IPS-18c (cell line): ENCODE measurements around the gene CGRRF1.
A peak's percentile ranks its signal among the peaks of the same experiment; 100 is the strongest.

ENCODE experiments used
- H3K4me3 ChIP-seq: 2 replicates; pipeline ENCODE4 v1.7.0; 2013; ENCODE audit warnings: low read depth, mild to moderate bottlenecking, low read length, moderate library complexity; ENCODE audit not compliant: insufficient read depth
- H3K9me3 ChIP-seq: one replicate; pipeline ENCODE4 v1.6.1; 2013; ENCODE audit warnings: mild to moderate bottlenecking, low read length, moderate library complexity; ENCODE audit not compliant: control insufficient read depth, insufficient read depth

The CGRRF1 gene

DNA sequence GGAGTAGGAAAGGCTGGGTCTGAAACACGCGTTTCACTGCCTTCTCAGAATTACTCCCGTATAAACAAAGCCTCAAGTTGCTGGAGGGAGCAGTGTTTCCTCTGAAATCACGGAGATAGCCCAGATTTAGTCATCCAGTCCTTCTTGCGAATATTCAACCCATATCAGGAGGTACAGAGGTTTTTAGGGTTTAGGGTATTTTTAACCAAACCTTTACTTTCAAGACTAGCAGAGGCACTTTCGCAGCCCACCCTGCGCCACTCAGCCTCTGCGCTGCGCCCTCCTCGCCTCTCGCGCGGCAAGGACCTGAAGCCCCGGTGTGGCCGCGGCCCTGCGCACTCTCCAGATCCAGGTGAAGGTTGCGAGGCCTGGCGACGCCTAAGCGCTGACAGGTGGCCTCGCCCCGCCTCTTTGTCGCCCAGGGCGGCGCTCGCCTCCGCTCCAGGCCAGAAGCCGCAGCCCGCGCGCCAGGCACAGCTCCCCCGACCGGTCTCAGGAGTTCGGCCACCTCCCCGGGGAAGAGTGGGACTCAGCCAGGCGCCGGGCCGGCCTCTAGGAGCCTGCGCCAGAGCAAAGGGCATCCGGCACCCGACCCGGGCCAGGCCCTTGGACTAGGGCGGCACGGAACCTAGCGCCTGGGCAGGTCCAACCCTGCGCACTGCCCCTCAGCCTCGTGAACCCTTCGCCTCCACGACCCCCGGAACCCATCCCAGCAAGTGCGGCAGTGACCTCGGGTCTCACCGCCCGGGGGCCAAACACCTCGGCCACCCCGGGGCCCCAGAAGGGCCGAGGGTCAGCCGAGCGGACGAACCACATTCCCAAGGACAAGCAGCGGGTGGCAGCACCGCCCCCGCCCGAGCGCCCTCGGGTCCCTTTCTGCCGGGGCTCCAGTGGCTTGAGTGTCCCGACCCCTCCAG lies 55.4 kb downstream of the CGRRF1 start:
- H3K9me3 ChIP-seq, result no peaks in the 10 kb centered on the region
- peak overlapping the region; percentile 73 for H3K4me3 ChIP-seq

DNA sequence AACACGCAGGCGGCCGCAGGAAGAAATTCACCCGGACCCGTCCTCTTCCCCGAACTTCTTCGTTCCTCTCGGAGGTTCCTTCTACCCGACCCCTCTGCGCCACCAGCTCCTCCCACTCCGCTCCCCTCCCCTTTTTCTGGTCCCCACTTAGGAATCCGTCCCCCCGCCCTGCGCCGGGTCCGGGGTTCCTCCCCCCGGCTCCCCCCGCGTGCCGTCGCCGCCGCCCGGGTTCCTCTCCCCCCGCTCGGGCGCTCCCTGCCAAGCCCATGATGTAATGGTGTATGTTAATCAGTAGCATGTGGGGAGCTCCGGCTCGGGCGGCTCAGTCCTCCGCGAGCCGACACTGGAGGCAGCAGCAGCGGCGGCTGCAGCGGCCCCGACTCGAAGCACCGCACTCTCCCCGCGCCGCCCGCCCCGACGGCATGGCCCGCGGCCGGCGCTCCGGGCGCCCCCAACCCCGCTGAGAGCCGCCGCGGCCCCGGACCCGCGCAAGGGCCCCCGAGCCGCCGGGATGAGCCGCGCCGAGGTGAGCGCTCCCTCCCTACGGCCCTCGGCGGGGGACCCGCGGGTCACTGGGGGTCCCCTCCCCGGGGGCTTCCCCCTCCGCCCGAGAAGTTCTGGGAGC lies 56.2 kb downstream of the CGRRF1 start:
- no peaks in the 10 kb centered on the region for H3K9me3 ChIP-seq
- peak overlapping the region; percentile 73 for H3K4me3 ChIP-seq

DNA sequence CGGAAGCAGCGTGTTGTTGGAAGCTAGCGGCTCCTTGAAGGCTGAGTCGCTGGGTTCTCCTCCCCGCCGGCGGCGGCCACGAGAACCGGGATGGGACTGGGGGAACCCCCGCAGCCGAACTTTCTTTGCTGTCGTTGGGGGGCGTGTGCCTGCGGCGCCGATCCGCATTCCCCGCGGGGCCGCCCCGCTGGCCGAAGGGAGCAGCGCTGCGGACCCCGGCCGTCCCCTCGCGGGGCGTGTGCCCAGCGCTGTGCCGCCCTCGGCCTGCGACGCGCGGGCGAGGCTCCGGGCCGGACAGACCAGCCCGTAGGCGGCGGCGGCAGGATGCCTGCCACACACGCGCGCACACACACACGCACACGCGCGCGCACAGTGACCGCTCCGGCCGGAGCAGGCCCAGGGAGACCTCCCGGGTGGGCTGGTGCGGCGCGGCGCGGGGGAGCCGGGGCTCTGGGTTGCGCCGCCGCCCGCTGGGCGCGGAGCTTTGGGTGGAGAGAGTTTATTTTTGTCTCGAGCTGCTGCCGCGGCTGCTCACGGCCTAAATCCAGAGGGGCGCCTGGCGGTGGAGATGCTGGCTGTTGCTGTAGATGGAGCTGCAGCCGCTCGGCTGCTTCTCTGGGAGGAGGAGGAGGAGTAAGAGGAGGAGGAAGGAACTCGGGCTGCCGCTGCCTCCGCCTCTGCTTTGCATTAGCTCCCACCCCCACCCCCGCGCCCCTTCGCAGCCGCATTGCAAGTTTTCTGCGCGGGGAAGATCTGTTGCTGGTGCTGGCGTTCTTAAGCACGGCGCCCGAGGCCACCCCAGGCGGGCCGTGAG lies 56.9 kb downstream of the CGRRF1 start, which contains the start of gene SAMD4A:
Gene SAMD4A (plus strand): TSS at position 719 of the 814 bp plus-strand sequence. CDS start 789 bp downstream, outside the sequence.
- Histone ChIP-seq H3K9me3 (no peaks in the 10 kb centered on the region), H3K4me3 (peak within 1 kb of the TSS; percentile 73)

DNA sequence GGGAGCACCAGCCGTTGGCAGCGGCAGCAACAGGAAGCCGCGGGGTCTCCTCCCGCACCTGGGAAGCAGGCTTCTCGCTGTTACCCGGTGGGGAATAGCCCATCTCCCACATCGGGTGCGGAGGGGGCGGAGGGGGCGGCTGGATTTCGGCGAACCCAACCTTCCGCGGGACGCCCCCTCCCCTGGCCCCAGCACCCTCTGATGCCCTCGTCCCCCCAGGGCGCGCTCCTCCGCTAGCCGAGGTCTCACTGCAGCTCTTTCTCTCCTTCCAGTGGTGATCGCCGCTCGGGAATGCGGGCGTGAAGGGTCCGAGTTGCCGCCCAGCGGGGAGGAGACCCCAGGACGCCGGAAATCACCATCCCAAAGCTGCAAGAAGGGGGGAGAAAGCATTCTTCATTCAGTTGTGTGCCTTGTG lies 57.5 kb downstream of the CGRRF1 start:
- no peaks in the 10 kb centered on the region for H3K9me3 ChIP-seq
- peak overlapping the region; percentile 73 for H3K4me3 ChIP-seq

DNA sequence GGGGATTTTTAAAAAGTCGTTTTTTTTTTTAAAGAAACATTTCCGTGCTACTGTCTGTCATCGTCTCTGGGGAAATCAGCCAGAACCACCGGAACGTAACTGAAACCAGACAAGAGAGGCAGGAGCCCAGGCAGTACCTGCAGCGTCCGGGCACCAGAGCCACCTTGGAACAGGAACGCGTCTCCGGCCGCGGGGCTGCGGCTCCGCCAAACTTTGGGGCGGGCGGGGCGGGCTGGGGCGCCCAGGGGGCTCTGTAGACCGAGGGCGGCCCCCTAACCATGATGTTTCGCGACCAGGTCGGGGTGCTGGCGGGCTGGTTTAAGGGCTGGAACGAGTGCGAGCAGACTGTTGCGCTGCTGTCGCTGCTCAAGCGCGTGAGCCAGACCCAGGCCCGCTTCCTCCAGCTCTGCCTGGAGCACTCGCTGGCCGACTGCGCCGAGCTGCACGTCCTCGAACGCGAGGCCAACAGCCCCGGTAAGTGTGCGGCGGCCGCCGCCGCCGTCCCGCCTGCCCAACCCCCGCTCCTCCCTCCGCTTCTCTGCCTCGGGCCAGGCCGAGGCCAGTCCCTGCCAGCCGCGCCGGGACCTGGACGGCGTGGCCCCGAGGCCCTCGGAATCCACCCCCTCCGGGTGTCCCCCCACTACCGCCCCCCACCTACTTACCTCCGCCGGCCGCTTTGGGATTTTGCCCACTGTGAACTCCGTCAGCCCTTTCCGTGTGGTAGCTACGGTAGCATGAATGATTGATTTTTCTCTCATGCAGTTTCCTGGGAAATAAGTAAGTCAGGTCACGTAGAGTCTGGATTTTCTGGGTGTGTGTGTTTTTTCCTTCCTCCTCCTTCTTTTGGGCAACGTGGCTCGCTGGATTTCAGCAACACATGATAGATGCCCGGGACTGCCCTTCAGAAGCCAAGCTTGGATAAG lies 58.2 kb downstream of the CGRRF1 start:
- no peaks in the 10 kb centered on the region for H3K9me3 ChIP-seq
- peak overlapping the region; percentile 73 for H3K4me3 ChIP-seq

DNA sequence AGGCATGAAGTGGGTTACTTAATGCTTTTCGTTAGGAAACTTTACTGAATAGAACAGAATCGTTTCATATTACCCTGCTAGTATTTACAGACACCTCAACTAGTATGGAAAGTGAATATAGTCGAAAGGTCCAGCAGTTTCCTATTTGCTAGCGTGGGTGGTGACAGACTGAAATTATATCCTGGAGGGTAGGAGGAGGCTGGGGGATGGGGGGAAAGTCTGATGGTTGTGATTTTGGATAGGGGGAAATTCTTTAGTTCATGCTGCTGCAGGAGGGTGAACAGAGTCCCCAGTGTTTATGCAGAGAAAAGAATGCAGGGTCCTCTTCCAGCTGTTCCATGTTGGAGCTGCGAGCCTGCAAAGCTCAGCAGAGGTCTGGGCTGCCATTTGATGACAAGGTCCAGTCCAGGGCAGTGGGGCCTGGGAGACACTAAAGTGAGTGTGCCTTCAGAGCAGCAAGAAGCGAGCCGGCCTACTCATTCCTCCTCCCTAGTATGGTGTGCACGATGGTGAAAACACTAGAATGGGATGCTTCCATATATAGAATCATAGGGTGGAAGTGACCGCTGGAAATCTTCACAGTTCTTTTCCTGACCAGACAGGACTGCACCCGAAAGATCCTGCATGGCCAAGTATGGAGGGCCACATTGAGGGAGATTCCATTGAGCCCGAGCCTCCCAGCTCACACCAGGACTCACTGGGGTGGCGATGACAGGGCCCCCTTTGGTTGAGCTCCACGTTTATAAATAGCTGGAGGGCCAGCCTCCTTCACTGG lies 59.3 kb downstream of the CGRRF1 start:
- H3K9me3 ChIP-seq, result no peaks in the 10 kb centered on the region
- H3K4me3 ChIP-seq, result 0 out of 2 replicates have a peak overlapping the region, but pooled peaks have one; percentile 17

DNA sequence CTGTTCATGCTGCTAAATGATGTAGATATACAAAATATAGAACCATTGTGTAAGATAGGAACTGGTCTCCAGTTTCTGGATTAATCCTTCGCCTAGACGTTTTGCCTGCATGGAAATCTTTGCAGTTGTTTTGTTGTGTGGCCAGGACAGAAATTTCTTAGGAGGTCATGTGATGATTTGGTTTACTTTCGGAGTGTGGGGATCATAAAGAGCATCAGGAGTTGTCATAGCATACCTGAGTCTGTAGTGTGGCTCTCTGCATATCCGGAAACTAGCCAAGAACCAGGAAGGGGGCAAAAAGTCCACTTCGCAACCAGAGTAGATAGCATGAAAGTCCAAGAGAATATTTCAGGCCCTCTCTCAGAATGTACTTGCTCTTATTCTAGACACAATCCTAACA lies 60.3 kb downstream of the CGRRF1 start:
- Histone ChIP-seq H3K4me3 (no peak overlapping the region), H3K9me3 (no peaks in the 10 kb centered on the region)

DNA sequence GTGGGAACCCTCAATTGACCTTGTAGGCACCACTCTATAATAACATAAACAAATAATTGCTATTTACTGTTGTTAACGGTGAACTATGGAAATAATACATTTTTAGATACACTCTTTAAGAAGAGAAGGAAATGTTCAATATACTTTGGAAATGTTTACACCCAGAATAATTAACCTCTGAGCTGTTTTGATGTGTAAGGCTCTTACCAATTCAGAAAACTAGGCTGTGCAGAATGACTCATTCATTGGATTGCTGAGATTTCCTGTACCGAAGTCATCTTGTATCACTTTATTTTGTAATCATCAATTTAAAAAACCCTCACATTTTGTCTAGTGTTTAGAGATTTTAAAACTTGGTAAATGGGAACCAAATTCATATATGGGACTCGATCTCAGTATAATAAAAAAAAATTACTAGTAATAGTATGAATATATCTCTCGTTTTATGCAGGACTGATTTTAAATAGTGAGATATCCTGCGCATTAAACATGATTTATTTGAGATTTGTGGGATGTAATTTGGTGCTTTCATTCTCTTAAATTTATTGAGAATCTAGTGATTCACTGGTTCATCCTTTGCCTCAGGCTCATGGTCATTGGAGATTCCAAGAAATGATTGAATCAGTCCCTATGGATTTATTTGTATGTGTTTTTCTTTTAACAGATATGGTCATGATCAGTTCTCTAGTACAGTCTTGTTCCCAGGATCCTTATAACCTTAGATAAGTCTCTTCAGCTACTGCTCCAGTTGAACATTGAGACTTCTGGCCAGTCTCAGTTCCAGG lies 61.1 kb downstream of the CGRRF1 start:
- Histone ChIP-seq H3K9me3 (no peaks in the 10 kb centered on the region), H3K4me3 (no peak overlapping the region)

DNA sequence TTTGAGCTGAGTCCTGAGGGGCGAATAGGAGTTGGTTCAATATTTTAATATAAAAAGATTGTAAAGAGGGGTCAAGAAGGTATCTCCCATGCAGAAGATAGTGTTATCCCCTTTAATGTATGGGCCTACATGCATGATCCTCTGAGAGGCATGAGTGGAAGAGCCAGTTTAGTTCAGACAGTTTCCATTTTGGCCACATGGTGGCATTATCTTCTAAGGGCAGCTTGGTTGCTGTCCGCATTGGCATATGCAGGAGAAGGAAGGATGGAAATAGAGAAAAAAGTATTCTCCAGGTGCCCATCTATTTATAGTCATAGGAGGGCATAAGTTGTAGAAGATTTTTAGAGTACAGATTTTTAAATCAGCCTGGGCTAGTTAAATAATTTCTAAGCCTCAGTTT lies 62.6 kb downstream of the CGRRF1 start:
- Histone ChIP-seq H3K4me3 (no peak overlapping the region), H3K9me3 (no peaks in the 10 kb centered on the region)

DNA sequence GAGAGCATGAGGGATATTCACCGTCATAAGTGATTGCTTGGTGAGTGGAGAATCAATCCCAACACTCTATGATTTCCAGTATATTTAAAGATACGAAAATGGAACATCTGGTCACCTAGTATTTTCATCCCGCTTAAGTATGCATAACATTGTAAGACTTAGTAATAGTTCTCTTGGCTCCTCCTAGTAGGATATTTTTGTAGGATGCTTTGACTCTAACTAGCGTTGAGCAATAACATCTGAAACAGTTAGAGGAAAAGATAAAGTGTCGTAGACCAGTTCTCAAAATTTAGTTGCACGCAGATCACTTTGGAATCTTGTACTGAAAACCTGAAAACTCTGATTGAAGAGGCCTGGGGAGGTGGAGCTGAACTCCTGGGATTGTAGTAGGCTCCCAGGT lies 64.8 kb downstream of the CGRRF1 start:
- Histone ChIP-seq H3K9me3 (no peaks in the 10 kb centered on the region), H3K4me3 (no peak overlapping the region)

DNA sequence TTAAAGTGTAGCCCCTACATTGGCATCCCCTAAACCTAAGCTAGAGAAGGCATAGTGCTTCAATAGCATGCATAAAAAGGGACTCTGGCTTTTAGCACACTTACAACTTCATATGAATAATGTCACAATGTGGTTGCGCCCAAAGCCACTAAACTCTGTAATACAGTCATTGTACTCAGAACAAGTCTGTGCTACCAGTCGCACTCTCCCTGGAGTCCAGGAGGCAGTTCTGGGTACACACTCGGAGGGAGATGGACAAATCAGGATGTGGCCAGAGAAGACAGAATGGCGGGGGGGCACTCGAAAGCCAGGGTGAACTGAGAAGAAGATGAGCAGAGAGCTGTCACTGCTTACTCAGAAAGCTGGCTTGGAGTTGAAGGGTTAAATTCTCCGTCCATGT lies 67.8 kb downstream of the CGRRF1 start:
- no peaks in the 10 kb centered on the region for H3K9me3 ChIP-seq

DNA sequence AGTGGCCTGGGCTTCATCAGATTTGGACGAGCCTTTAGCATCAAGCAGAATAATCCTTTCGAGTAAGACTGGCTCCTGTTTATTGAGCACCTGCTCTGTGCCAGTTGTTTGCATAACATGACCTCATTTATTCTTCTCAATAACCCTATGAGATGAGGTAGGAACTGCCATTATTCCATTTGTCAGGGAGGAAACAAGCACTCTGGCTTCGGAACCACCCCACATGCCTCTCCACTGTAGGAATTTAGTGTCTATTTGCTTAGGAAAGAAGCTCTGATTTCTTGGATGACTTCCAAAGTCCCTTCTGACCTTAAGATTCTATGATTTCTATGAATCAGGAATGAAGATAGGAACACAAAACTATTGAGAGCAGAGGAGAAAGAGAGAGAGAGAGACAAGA lies 68.3 kb downstream of the CGRRF1 start:
- H3K9me3 ChIP-seq, result no peaks in the 10 kb centered on the region
- no peak overlapping the region for H3K4me3 ChIP-seq

More for the DNA sequence above, 67.8 kb downstream of the CGRRF1 start:
- no peak overlapping the region for H3K4me3 ChIP-seq

DNA sequence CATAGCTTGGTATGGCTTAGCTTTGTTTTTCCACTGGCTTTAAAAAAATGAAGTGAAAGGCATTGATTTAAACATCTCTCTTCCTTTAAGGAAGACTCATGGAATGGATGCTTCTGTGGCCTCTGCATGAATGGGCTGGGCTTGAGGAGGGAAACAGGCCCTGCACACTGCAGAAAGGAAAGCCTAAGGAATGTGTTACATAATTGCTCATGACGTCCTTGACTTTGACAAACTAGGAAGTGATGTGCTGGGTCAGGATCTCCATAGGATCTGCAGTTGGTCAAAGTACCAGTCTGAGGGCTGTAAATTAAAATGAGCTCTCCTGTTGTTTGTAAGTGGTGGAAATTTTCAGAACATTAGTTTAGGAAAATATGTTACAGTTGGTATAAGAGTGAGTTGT lies 69.9 kb downstream of the CGRRF1 start:
- no peak overlapping the region for H3K4me3 ChIP-seq
- no peaks in the 10 kb centered on the region for H3K9me3 ChIP-seq

DNA sequence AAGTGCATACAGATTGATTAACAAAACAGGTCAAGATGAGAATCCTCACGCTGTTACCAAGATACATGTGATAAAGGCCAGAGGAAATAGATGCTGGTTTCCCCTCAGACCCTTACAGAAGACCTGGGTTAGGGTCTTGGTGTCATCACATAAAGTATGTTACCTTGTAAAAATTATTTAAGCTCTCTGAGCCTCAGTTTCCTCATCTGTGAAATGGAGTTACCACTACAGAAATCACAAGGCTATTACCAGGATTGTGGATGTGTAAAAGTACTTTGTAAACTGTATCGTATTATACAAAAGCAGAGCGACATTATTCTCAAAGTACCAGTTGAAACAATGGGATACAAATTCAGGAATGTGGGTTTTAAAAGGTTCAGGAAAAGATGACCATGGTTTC lies 71.2 kb downstream of the CGRRF1 start:
- Histone ChIP-seq H3K4me3 (no peak overlapping the region), H3K9me3 (no peaks in the 10 kb centered on the region)

DNA sequence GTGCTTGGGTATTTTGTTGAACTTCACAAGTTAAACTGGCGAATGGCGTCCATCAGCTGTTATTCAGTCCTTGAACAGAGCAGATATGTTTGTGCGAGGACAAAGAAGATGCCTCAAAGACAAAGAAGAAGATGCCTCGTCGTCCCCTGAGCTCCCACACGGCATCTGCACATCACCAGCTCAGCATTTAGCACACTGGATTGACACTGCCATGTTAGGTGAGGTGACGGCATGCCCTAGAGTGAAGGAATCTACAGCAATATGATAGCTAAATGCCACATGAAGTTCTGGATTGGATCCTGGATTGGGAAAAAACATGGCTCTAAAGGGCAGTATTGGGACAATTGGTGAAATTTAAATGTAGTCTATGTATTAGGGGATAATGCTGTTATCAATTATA lies 72.6 kb downstream of the CGRRF1 start:
- Histone ChIP-seq H3K9me3 (no peaks in the 10 kb centered on the region), H3K4me3 (no peak overlapping the region)
